Activated naive CD8-positive, alpha-beta T cell treated with anti-CD3 and anti-CD28 coated beads, Interleukin-2, amount 10 ng/mL, durations not matched to agents 7 days and 5 days (primary cell): Measurements from ENCODE around the gene CDH13. TPM values are rescaled to one million over a fixed set of nuclear protein-coding genes. Genes with fewer than 3 reads are reported as not detected.

Experiments used
- ATAC-seq: fragments of 150-1000 bp; cut with Tn5 transposase; one replicate; pipeline ENCODE4 v1.10.0; 2021; ENCODE audit warnings: low read depth, moderate library complexity
- POLR2A ChIA-PET: fragments of 350-600 bp; sonication (Branson Sonifier 250); formaldehyde crosslinking; loops from one replicate; lab custom pipeline; 2021; ENCODE audit warnings: antibody characterized with exemption; lab: Charles Lee
- DNase-seq: peaks from one replicate; pipeline ENCODE4 v3.0.0; 2021
- H3K27ac Mint-ChIP-seq: one replicate; pipeline ENCODE4 v1.8.0; 2022; ENCODE audit warnings: mild to moderate bottlenecking, mixed read lengths
- H3K27me3 Mint-ChIP-seq: one replicate; pipeline ENCODE4 v1.8.0; 2022; ENCODE audit warnings: mild to moderate bottlenecking, moderate library complexity, mixed read lengths
- H3K36me3 Mint-ChIP-seq: one replicate; pipeline ENCODE4 v1.8.0; 2021; ENCODE audit warnings: mild to moderate bottlenecking, mixed read lengths
- H3K4me1 Mint-ChIP-seq: one replicate; pipeline ENCODE4 v1.8.0; 2021; ENCODE audit warnings: mixed read lengths
- H3K4me3 Mint-ChIP-seq: one replicate; pipeline ENCODE4 v1.8.0; 2022; ENCODE audit warnings: mild to moderate bottlenecking, moderate library complexity, mixed read lengths
- H3K9me3 Mint-ChIP-seq: one replicate; pipeline ENCODE4 v1.8.0; 2021; ENCODE audit warnings: mixed read lengths
- total RNA-seq, 2 experiments: library from RNA; stranded (reverse); gene quantifications; one replicate each; pipeline ENCODE4 v1.2.3, GENCODE V29; 2021

CDH13 gene
- total RNA-seq, 2 experiments from 2014 or later, result not detected

DNA sequence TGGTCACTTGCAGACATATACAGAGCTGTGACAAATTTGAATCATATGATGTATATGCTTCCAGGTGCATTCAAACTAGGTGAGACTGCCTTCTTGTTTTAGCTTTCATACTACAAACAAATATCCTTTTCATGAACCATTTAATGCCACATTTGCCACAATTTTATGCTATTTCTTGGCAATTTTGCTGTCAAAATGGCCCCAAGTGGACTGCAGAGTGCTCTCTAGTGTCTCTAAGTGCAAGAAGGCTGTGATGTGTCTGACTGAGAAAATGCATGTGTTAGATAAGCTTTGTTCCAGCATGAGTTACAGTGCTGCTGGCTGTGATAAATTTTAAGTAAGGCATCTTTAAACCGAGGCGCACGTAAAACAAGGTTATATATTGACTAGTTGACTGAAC is 38.3 kb downstream of the CDH13 start:
- Mint-ChIP-seq H3K27me3 (peaks cover 2% of the 10 kb centered on the region), H3K27ac (no peak overlapping the region), H3K4me1 (peaks cover 5% of the 10 kb centered on the region), H3K9me3 (peaks cover 6% of the 10 kb centered on the region), H3K36me3 (no peaks in the 10 kb centered on the region), H3K4me3 (no peak overlapping the region)
- POLR2A ChIA-PET, result no interaction called here
- DNase-seq, result no peak
- ATAC-seq, result no peak

- Mint-ChIP-seq H3K27ac (no peak overlapping the region), H3K4me3 (no peak overlapping the region), H3K36me3 (no peaks in the 10 kb centered on the region), H3K27me3 (peaks cover 2% of the 10 kb centered on the region), H3K4me1 (no peaks in the 10 kb centered on the region), H3K9me3 (peaks cover 11% of the 10 kb centered on the region)
- DNase-seq, result no peak
- POLR2A ChIA-PET, result no interaction called here
- ATAC-seq, result no peak
Observed at GRCh38 chr16:82667437-82667836, 40.7 kb downstream of the CDH13 start.

DNA sequence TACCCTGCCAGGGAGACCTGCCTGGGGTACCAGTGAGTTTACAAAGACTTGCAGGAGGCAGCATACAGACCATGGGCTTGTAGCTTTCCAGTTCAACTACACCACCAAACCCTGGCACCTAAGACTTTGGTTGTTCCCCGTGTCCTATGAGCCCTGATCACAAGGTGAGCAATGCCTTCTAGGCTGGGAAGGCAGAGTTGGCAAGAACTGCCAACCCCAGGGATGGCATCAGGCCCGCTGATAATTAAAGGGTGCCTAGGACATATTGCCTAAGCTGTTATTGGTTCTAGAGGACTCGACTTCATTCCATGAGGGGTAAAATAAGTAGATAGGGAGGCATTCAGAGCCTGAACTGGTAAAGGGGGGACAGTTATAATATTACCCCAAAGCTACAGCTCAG is 41.3 kb downstream of the CDH13 start:
- Mint-ChIP-seq H3K36me3 (no peaks in the 10 kb centered on the region), H3K27ac (no peak overlapping the region), H3K9me3 (peaks cover 11% of the 10 kb centered on the region), H3K27me3 (peaks cover 2% of the 10 kb centered on the region), H3K4me1 (no peaks in the 10 kb centered on the region), H3K4me3 (no peak overlapping the region)
- DNase-seq, result no peak
- POLR2A ChIA-PET, result no interaction called here
- no peak for ATAC-seq

DNA sequence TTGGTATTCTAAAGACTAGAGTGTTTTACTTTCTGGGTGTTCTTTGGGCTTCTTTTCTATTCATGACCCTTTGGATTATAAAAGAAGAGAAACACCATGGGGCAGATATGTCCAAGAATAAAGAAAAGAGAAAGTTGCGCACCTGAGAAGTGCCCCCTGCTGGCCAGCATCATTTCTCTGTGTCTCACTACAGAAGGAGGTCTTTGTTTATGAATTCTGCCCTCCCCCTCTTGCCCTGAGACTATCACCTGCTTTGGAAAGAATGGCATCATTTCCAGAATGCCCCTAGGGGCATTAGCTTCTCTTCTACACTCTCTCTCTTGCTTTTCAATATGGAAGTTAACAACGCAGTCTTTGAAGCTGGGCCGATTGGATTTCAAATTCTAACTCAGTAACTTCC is 45.0 kb downstream of the CDH13 start:
- DNase-seq, result no peak
- no peak overlapping the region for H3K27ac Mint-ChIP-seq
- no peak for ATAC-seq
- peaks cover 11% of the 10 kb centered on the region for H3K9me3 Mint-ChIP-seq
- H3K4me3 Mint-ChIP-seq, result no peak overlapping the region
- H3K4me1 Mint-ChIP-seq, result no peaks in the 10 kb centered on the region
- POLR2A ChIA-PET, result no interaction called here
- H3K36me3 Mint-ChIP-seq, result no peaks in the 10 kb centered on the region
- peaks cover 16% of the 10 kb centered on the region for H3K27me3 Mint-ChIP-seq

- Mint-ChIP-seq H3K27ac (no peak overlapping the region), H3K4me3 (no peak overlapping the region), H3K36me3 (no peaks in the 10 kb centered on the region), H3K9me3 (peaks cover 7% of the 10 kb centered on the region), H3K27me3 (peaks cover 21% of the 10 kb centered on the region), H3K4me1 (no peaks in the 10 kb centered on the region)
- POLR2A ChIA-PET, result no interaction called here
- DNase-seq (no peak), ATAC-seq (no peak)
Observed at GRCh38 chr16:82672676-82673075, 45.9 kb downstream of the CDH13 start.

- Mint-ChIP-seq H3K27ac (no peak overlapping the region), H3K4me1 (no peaks in the 10 kb centered on the region), H3K27me3 (peaks cover 19% of the 10 kb centered on the region), H3K9me3 (peaks cover 4% of the 10 kb centered on the region), H3K36me3 (no peaks in the 10 kb centered on the region), H3K4me3 (no peak overlapping the region)
- POLR2A ChIA-PET, result no interaction called here
- DNase-seq, result no peak
- no peak for ATAC-seq
Observed at GRCh38 chr16:82675300-82675699, 48.5 kb downstream of the CDH13 start.

DNA sequence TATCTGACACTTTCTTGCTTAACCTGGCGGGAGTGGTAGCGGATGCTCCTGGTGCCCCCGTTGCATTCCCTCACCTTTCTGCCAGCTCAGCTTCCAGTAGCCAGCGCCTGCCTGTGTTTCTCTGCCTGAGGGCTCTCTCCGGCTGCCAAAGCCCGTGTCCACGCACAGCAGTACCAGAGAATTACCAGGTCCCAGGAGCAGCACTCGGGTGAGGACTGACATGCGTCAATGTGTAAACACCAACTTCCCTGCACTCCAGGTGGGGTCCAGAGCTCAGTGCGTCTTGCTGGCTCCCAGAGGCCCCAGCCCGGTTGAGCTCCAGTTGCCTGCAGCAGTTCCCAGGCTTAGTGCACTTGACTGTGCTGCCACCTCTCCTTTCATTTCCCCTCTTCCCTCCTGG is 54.8 kb downstream of the CDH13 start:
- ATAC-seq (no peak), DNase-seq (no peak)
- POLR2A ChIA-PET, result no interaction called here
- Mint-ChIP-seq H3K27ac (no peak overlapping the region), H3K4me3 (no peak overlapping the region), H3K4me1 (no peaks in the 10 kb centered on the region), H3K36me3 (no peaks in the 10 kb centered on the region), H3K9me3 (no peaks in the 10 kb centered on the region), H3K27me3 (peaks cover 9% of the 10 kb centered on the region)

GRCh38 chr16:82682767-82683166 is 56.0 kb downstream of the CDH13 start:
- Mint-ChIP-seq H3K27ac (no peak overlapping the region), H3K27me3 (peaks cover 3% of the 10 kb centered on the region), H3K4me3 (no peak overlapping the region), H3K9me3 (peaks cover 4% of the 10 kb centered on the region), H3K36me3 (no peaks in the 10 kb centered on the region), H3K4me1 (no peaks in the 10 kb centered on the region)
- POLR2A ChIA-PET, result no interaction called here
- DNase-seq (no peak), ATAC-seq (no peak)

DNA sequence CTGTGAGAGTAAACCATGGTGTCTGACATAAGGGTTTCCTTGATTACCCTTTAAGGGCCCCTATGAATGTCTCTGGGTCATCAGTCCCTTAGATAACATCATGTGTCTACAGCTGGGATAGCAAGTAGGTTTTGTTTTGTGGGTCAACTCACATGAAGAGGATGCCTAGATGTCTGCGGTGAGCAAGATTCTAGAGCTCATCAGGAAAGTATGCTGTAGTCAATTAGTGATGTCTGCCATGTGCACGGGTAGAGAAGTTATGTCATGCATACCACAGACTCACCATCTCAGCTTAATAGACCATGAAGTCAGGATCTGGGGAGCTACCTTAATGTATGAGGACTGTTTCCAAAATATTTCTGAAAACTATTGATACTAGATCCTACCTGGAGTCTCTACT is 57.5 kb downstream of the CDH13 start:
- Mint-ChIP-seq H3K27ac (no peak overlapping the region), H3K9me3 (peaks cover 4% of the 10 kb centered on the region), H3K4me1 (no peaks in the 10 kb centered on the region), H3K4me3 (no peak overlapping the region), H3K36me3 (no peaks in the 10 kb centered on the region), H3K27me3 (peaks cover 3% of the 10 kb centered on the region)
- DNase-seq (no peak), ATAC-seq (no peak)
- POLR2A ChIA-PET, result no interaction called here

DNA sequence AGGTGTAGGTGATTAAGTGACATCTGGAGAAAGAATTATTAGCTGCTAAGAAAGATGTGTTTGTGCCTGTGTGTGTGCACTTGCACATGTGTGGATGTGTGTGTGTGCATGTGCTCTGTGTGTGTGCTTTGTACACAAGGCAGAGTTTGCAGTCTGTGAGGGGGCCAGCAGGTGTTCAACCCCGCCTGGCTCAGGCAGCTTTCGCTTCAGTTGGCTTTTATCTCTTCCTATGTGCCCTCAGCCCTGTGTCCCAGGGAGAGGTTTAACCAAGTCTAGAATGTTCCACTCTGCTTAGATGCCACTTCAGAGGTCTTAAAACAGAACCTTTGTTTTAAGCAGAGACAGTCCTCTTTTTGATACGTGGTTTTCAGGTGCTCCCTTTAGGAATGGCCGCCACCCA is 58.8 kb downstream of the CDH13 start:
- ATAC-seq, result no peak
- no peak overlapping the region for H3K27ac Mint-ChIP-seq
- no peaks in the 10 kb centered on the region for H3K36me3 Mint-ChIP-seq
- peaks cover 3% of the 10 kb centered on the region for H3K27me3 Mint-ChIP-seq
- H3K4me1 Mint-ChIP-seq, result no peaks in the 10 kb centered on the region
- POLR2A ChIA-PET, result no interaction called here
- DNase-seq, result no peak
- no peak overlapping the region for H3K4me3 Mint-ChIP-seq
- H3K9me3 Mint-ChIP-seq, result peaks cover 4% of the 10 kb centered on the region

DNA sequence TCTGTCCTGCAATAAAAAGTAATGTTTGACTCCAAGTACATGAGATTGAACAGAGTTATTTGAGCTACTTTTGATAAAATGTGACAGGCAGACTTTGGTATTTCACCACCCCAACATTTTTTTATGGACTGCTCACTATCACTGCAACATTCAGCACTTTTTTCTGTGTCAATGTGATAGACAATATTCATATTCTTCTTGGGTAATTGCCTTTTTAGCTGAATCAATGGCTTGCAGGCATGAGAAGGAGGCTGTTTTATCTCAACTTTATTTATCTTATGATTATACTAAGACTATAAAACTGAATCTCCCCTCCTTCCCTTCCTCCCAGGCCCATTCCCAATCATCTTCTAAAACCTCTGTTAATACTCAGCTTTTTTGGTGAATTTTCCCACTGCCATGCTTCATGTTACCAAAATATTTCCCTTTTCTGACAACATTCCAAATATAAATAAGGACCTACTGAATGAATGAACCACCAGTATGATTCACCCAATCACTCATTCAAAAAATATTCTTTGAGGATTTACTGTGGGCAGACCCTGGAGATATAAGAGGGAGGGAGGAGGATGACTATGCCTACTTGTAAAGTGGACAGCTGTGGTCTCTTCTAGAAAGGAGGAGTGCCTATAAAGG is 67.6 kb downstream of the CDH13 start:
- H3K9me3 Mint-ChIP-seq, result peaks cover 4% of the 10 kb centered on the region
- H3K27ac Mint-ChIP-seq, result no peak overlapping the region
- no peaks in the 10 kb centered on the region for H3K36me3 Mint-ChIP-seq
- H3K27me3 Mint-ChIP-seq, result peaks cover 8% of the 10 kb centered on the region
- DNase-seq (no peak), ATAC-seq (no peak)
- H3K4me1 Mint-ChIP-seq, result no peaks in the 10 kb centered on the region
- POLR2A ChIA-PET, result no interaction called here
- H3K4me3 Mint-ChIP-seq, result no peak overlapping the region

DNA sequence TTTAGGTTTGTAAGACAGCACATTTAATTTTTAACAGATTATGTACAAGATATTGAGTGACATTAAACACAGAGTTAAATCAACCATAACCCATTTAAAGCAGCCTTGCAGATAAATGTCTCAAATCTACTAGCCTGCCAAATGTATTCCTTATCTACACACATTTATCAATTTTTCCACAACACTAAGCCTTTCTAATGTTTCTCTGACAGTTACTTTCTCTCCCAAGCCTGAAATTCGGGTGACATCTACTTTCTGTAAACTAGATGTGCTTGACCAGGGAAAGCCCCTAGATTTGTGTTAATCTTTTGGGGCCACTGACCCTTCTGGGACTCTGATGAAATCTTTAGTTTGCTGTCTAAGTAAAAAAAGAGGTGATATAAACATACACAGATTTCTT is 69.0 kb downstream of the CDH13 start:
- H3K36me3 Mint-ChIP-seq, result no peaks in the 10 kb centered on the region
- POLR2A ChIA-PET, result no interaction called here
- peaks cover 8% of the 10 kb centered on the region for H3K27me3 Mint-ChIP-seq
- no peak for DNase-seq
- no peak for ATAC-seq
- no peak overlapping the region for H3K4me3 Mint-ChIP-seq
- peaks cover 6% of the 10 kb centered on the region for H3K9me3 Mint-ChIP-seq
- H3K4me1 Mint-ChIP-seq, result peaks cover 2% of the 10 kb centered on the region
- H3K27ac Mint-ChIP-seq, result no peak overlapping the region

DNA sequence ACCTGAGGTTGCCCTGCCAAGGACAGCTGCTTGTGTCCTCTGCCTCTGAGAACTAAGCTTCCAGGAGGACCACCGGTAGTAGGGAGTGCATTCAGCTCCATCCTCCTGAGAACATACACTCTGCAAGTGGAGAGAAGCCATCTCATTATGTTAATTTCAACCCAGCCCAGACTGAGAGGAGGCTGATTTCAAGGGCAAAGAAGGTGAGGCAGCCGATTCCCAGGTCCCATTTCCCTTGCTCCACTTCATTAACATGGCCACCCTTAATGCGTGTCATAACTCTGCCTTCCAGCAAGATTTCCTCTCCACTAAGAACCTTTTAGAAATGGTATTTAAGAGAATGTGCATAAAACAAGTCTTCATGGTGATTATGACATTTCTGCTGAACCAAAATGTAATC is 72.5 kb downstream of the CDH13 start:
- Mint-ChIP-seq H3K27me3 (peaks cover 8% of the 10 kb centered on the region), H3K4me1 (peaks cover 11% of the 10 kb centered on the region), H3K36me3 (no peaks in the 10 kb centered on the region), H3K27ac (peak overlapping the region; percentile 3), H3K9me3 (peaks cover 9% of the 10 kb centered on the region), H3K4me3 (no peak overlapping the region)
- POLR2A ChIA-PET, result no interaction called here
- ATAC-seq (no peak), DNase-seq (no peak)

GRCh38 chr16:82699711-82700495 is 73.1 kb downstream of the CDH13 start:
- no peak for DNase-seq
- peaks cover 9% of the 10 kb centered on the region for H3K9me3 Mint-ChIP-seq
- no peaks in the 10 kb centered on the region for H3K36me3 Mint-ChIP-seq
- POLR2A ChIA-PET, result no interaction called here
- peaks cover 11% of the 10 kb centered on the region for H3K4me1 Mint-ChIP-seq
- H3K27ac Mint-ChIP-seq, result no peak overlapping the region
- H3K4me3 Mint-ChIP-seq, result no peak overlapping the region
- no peak for ATAC-seq
- H3K27me3 Mint-ChIP-seq, result peaks cover 8% of the 10 kb centered on the region
